Vagina (tissue), 2 donors: ENCODE data around the gene DCUN1D2.

Experiments
- CTCF ChIP-seq, 3 experiments: fragments of 450-650 bp in 2 of 3; fragments of 200-600 bp in 1 of 3; sonication (generic) in 1 of 3; IDR thresholded peaks; one replicate each; pipeline ENCODE4 v1.5.1; 2017 to 2019; ENCODE audit warnings: antibody characterized with exemption in 3 of 3, mild to moderate bottlenecking in 2 of 3, moderate library complexity in 2 of 3
- POLR2AphosphoS5 ChIP-seq, 2 donors: sonication (generic); formaldehyde crosslinking; IDR thresholded peaks; one replicate each; pipeline ENCODE4 v1.9.0; 2017; ENCODE audit warnings: antibody characterized with exemption in 2 of 2, mild to moderate bottlenecking in 2 of 2, low read depth in 1 of 2; ENCODE audit not compliant: insufficient read depth in 1 of 2

GRCh38 chr13:113483504-113484293 is 6.8 kb downstream of the DCUN1D2 start:
- no peak for TF ChIP-seq POLR2AphosphoS5 (IDR thresholded peaks at IDR 0.05; ENCODE audit: insufficient read depth in 1 of 2, low read depth in 1 of 2)
- no peak for TF ChIP-seq CTCF (IDR thresholded peaks at IDR 0.05)
